NOMO-1 (cell line): Measurements from ENCODE around the gene RGS3.
A peak's percentile ranks its signal among the peaks of the same experiment; 100 is the strongest.

Experiments used
- DNase-seq, 2 experiments: peaks; one replicate each; lab custom pipeline; 2025; ENCODE audit not compliant: unreplicated experiment in 2 of 2; lab: John Stamatoyannopoulos, UW

RGS3 gene

GRCh38 chr9:113568571-113569321, 105.2 kb downstream of the RGS3 start:
- no peak for DNase-seq

- DNase-seq, result no peak
These were observed 106.0 kb downstream of the RGS3 start for GRCh38 chr9:113569472-113570060.

- no peak for DNase-seq
These were observed 106.6 kb downstream of the RGS3 start for GRCh38 chr9:113570106-113570505.

- DNase-seq, result no peak
These were observed 107.5 kb downstream of the RGS3 start for GRCh38 chr9:113570749-113571711.

GRCh38 chr9:113572076-113572861, 108.7 kb downstream of the RGS3 start:
- DNase-seq, result no peak

- DNase-seq, result no peak
These were observed 109.8 kb downstream of the RGS3 start for GRCh38 chr9:113573046-113573958.

GRCh38 chr9:113573959-113574352, 110.4 kb downstream of the RGS3 start:
- DNase-seq, result no peak

- no peak for DNase-seq
These were observed 111.1 kb downstream of the RGS3 start for GRCh38 chr9:113574441-113575262.

- DNase-seq, result no peak
These were observed 114.2 kb downstream of the RGS3 start for GRCh38 chr9:113577525-113578261.

- no peak for DNase-seq
These were observed 114.8 kb downstream of the RGS3 start for GRCh38 chr9:113578279-113578865.

- peak; percentile 63 to 71 for DNase-seq
These were observed 115.4 kb downstream of the RGS3 start for GRCh38 chr9:113578882-113579282.

GRCh38 chr9:113579283-113580040, 115.9 kb downstream of the RGS3 start:
- DNase-seq, result peak; percentile 55 to 86

- peak in 1 of 2 experiments; percentile 19 for DNase-seq
These were observed 116.8 kb downstream of the RGS3 start for GRCh38 chr9:113580041-113580953.

GRCh38 chr9:113580954-113581311, 117.4 kb downstream of the RGS3 start:
- DNase-seq, result no peak

GRCh38 chr9:113581865-113582697, 118.6 kb downstream of the RGS3 start:
- peak; percentile 79 to 88 for DNase-seq
